KMS-11 (cell line): ENCODE results near the gene BRD2.
A peak's percentile ranks its signal among the peaks of the same experiment; 100 is the strongest.
"Not testable (repeated sequence)": the region's sequence is repeated elsewhere in the genome, so short reads cannot be mapped to it uniquely, and the experiment has no call there.

ENCODE experiments used
- H2AFZ ChIP-seq: fragments of 200-600 bp; sonication (generic); 2 replicates; pipeline ENCODE4 v1.6.1; 2016; ENCODE audit warnings: antibody characterized with exemption, mixed run types, low read depth
- H3K27ac ChIP-seq: fragments of 200-600 bp; sonication (generic); 2 replicates; pipeline ENCODE4 v1.6.1; 2016; ENCODE audit warnings: mild to moderate bottlenecking, mixed run types
- H3K27me3 ChIP-seq: fragments of 200-600 bp; sonication (generic); 2 replicates; pipeline ENCODE4 v1.6.1; 2017; ENCODE audit warnings: mild to moderate bottlenecking, low read depth, mixed run types, moderate library complexity; ENCODE audit not compliant: insufficient read depth
- H3K36me3 ChIP-seq: fragments of 200-600 bp; sonication (generic); 2 replicates; pipeline ENCODE4 v1.6.1; 2017; ENCODE audit warnings: mild to moderate bottlenecking, mixed run types; ENCODE audit not compliant: insufficient read depth
- H3K4me1 ChIP-seq: fragments of 200-600 bp; sonication (generic); 2 replicates; pipeline ENCODE4 v1.6.1; 2016; ENCODE audit warnings: mild to moderate bottlenecking, low read depth, mixed run types; ENCODE audit not compliant: poor library complexity, severe bottlenecking
- H3K4me2 ChIP-seq: fragments of 200-600 bp; sonication (generic); 2 replicates; pipeline ENCODE4 v1.7.0; 2016; ENCODE audit warnings: mild to moderate bottlenecking, mixed run types
- H3K4me3 ChIP-seq: fragments of 200-600 bp; sonication (generic); IDR thresholded peaks from 2 replicates; pipeline ENCODE4 v1.6.1; 2017; ENCODE audit warnings: low read depth, low read length, mixed read lengths; ENCODE audit not compliant: insufficient read depth
- H3K79me2 ChIP-seq: fragments of 200-600 bp; sonication (generic); 2 replicates; pipeline ENCODE4 v1.6.1; 2016; ENCODE audit warnings: low read depth, mixed run types; ENCODE audit not compliant: insufficient read depth
- H3K9ac ChIP-seq: fragments of 200-600 bp; sonication (generic); 2 replicates; pipeline ENCODE4 v1.6.1; 2016; ENCODE audit warnings: mild to moderate bottlenecking, mixed run types
- H4K20me1 ChIP-seq: fragments of 200-600 bp; sonication (generic); 2 replicates; pipeline ENCODE4 v1.6.1; 2016; ENCODE audit warnings: mild to moderate bottlenecking, mixed run types; ENCODE audit not compliant: insufficient read depth
- TF ChIP-seq, protein P1 (sequence below): fragments of 200-600 bp; sonication (generic); conservative IDR thresholded peaks from 2 replicates; pipeline ENCODE4 v1.6.1; 2017; ENCODE audit warnings: low read depth, mild to moderate bottlenecking, antibody characterized with exemption, low read length, moderate library complexity, mixed read lengths

The BRD2 gene

DNA sequence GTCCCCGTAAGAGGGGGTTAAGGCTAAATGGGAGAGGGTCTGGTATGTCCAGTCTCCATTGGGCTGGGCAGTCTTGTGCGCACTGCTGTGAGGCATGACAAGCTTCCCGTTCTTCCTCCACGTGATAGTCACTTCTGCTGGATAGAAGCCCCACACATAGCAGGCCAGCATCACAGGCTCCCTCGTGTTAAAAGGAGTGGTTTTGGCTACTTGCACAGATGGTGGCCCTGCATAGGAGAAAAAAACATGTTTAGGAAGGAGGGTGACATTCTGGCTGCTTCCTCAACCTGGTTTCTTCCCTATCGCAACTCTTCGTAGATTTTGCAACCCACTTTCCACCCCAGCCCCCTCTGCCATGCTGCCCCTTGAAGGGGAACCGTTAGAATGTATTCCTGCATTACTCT, 31.2 kb upstream of the BRD2 start:
- Histone ChIP-seq H3K4me3 (no peak overlapping the region), H3K27me3 (no peaks in the 10 kb centered on the region), H2AFZ (no peak overlapping the region), H3K27ac (no peak overlapping the region), H4K20me1 (no peaks in the 10 kb centered on the region), H3K79me2 (no peaks in the 10 kb centered on the region), H3K36me3 (no peaks in the 10 kb centered on the region), H3K4me1 (peaks cover 20% of the 10 kb centered on the region), H3K4me2 (no peak overlapping the region), H3K9ac (no peak overlapping the region)
- TF ChIP-seq, protein P1, sequence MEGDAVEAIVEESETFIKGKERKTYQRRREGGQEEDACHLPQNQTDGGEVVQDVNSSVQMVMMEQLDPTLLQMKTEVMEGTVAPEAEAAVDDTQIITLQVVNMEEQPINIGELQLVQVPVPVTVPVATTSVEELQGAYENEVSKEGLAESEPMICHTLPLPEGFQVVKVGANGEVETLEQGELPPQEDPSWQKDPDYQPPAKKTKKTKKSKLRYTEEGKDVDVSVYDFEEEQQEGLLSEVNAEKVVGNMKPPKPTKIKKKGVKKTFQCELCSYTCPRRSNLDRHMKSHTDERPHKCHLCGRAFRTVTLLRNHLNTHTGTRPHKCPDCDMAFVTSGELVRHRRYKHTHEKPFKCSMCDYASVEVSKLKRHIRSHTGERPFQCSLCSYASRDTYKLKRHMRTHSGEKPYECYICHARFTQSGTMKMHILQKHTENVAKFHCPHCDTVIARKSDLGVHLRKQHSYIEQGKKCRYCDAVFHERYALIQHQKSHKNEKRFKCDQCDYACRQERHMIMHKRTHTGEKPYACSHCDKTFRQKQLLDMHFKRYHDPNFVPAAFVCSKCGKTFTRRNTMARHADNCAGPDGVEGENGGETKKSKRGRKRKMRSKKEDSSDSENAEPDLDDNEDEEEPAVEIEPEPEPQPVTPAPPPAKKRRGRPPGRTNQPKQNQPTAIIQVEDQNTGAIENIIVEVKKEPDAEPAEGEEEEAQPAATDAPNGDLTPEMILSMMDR: no peak

DNA sequence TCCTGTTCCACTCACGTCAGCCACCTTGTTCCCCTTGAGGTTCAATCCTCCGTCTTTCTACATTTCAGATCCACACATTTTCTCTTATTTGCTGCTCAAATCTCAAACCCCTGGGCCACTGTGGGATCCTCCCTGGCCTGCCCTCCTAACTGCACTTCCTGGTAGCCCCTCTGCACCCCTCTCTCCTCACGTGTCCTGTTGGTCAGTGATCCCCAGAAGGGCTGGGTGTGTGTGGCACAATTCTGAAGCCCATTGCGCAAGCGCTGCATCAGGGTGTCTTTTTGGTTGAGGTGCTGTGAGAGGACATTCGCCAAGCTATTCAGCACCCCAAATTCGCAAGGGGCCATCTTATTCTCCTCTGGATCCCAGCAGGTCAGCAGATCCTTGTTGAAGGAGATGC, 29.9 kb upstream of the BRD2 start:
- no peaks in the 10 kb centered on the region for H3K36me3 ChIP-seq
- H3K9ac ChIP-seq: no peak overlapping the region
- H3K27ac ChIP-seq: no peak overlapping the region
- no peak overlapping the region for H3K4me3 ChIP-seq
- no peaks in the 10 kb centered on the region for H4K20me1 ChIP-seq
- H2AFZ ChIP-seq: no peak overlapping the region
- no peaks in the 10 kb centered on the region for H3K27me3 ChIP-seq
- H3K79me2 ChIP-seq: no peaks in the 10 kb centered on the region
- H3K4me1 ChIP-seq: peaks cover 27% of the 10 kb centered on the region
- TF ChIP-seq, protein P1: no peak
- H3K4me2 ChIP-seq: no peak overlapping the region

DNA sequence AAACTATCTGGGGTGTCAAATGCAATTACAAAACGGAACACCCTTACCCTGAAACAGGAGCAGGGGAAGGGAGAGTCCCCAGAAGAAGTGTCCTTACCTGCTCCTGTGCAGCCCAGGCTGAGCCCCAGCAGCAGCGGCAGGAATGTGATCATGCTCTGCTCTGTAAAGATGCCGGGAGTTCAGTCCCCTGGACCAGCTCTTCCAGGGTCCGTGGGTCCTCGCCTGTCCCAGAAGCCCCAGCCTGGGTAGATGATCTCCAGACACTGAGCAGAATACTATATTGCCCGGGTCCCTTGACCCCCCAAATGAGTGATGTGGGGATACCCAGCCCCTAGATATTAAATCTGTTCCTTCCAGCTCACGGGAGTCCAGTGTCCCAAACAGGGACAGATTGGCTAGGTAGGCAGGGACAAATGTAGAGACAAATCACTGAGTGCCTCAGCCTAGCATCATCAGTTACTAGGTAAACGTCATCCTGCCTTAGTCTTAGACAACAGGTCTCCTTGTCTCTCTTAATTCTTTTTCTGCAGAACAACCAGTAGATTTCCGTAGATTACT, 27.7 kb upstream of the BRD2 start, which contains the start of gene HLA-DMB:
TSS of gene HLA-DMB (minus strand) at position 373 of the 558 bp plus-strand sequence. CDS start at position 152, 221 bp downstream.
- H3K27me3 ChIP-seq: no peaks in the 10 kb centered on the region
- peaks cover 44% of the 10 kb centered on the region for H3K4me1 ChIP-seq
- peak within 1 kb of the TSS; percentile 70 for H2AFZ ChIP-seq
- H3K79me2 ChIP-seq: no peaks in the 10 kb centered on the region
- H3K4me2 ChIP-seq: peak within 1 kb of the TSS; percentile 63
- H3K4me3 ChIP-seq: no peak within 1 kb of the TSS
- H3K9ac ChIP-seq: peak within 1 kb of the TSS; percentile 30; the same call in 1 of the 2 replicates
- TF ChIP-seq, protein P1: no peak
- H4K20me1 ChIP-seq: no peaks in the 10 kb centered on the region
- H3K36me3 ChIP-seq: no peaks in the 10 kb centered on the region
- peak within 1 kb of the TSS; percentile 46 for H3K27ac ChIP-seq

DNA sequence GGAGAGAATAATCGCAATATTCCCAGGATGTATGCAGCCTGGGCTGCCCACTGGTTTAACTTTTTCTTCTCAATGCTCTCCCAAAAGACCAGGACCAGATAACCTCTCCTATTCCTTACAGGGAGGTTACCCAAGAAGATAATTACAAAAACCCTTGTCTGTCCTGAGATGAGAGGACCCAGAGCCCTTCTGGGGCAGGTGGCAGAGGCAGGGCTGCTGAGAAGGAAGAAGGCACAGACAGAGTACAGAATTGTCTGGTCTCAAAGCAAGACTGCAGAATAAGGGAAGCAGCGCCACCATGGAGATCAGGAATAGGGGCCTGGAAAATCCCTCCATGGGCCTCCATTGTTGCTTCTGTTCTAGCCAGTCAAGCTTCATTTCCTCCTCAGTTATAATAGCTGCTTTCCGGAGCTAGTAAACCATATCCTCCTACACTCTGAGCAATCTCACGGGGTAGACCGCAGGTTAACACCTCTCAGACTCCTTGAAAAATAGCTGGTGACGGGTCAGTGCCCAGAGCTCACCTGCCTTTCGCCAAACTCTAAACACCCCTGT, 27.1 kb upstream of the BRD2 start:
- Histone ChIP-seq H3K4me2 (peak overlapping the region; percentile 63; the same call in 1 of the 2 replicates), H3K79me2 (no peaks in the 10 kb centered on the region), H3K27ac (peak overlapping the region; percentile 46), H3K36me3 (no peaks in the 10 kb centered on the region), H3K4me3 (no peak overlapping the region), H4K20me1 (no peaks in the 10 kb centered on the region), H2AFZ (peak overlapping the region; percentile 70; the same call in 1 of the 2 replicates), H3K9ac (no peak overlapping the region), H3K27me3 (no peaks in the 10 kb centered on the region), H3K4me1 (peaks cover 44% of the 10 kb centered on the region)
- TF ChIP-seq, protein P1: no peak

DNA sequence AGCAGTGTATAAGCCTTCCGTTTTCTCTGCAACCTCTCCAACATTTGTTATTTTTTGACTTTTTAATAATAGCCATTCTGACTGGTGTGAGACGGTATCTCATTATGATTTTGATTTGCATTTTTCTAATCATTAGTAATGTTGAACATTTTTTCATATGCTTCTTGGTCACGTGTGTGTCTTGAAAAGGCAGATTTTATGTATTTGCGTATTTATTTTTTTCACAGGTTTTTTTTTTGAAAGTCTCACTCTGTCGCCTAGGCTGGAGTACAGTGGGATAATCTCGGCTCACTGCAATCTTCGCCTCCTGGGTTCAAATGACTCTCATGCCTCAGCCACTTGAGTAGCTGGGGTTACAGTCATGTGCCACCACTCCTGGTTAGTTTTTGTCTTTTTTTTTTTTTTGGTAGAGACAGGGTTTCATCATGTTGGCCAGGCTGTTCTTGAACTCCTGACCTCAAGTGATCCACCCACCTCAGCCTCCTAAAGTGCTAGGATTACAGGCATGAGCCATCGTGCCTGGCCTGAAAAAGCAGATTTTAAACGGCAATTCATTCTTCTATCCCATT, 25.8 kb upstream of the BRD2 start:
- H3K27ac ChIP-seq: not testable (repeated sequence)

More for the DNA sequence above, 25.8 kb upstream of the BRD2 start:
- peaks cover 45% of the 10 kb centered on the region for H3K4me1 ChIP-seq
- H3K36me3 ChIP-seq, H3K4me3 ChIP-seq, H4K20me1 ChIP-seq, H3K9ac ChIP-seq, H3K27me3 ChIP-seq, H3K4me2 ChIP-seq, H2AFZ ChIP-seq, H3K79me2 ChIP-seq: not testable (repeated sequence)
